Measurements from ENCODE around the gene ADAM11. TPM values are rescaled to one million over a fixed set of nuclear protein-coding genes. Genes with fewer than 3 reads are reported as not detected.

The ADAM11 gene
- polyA plus RNA-seq, 1 donor (not counting 4 experiments of a cell fraction or from before 2014, with no cell fraction given), result 0.03 TPM

GRCh38 chr17:44793885-44794842 lies 35.4 kb downstream of the ADAM11 start:
- no peak for FAIRE-seq
- peak overlapping the region; percentile 15 for H3K9ac ChIP-seq (ENCODE audit: control insufficient read depth, extremely low read depth, insufficient read depth, low read length)
- H3K27me3 ChIP-seq (ENCODE audit: control insufficient read depth, extremely low read depth, insufficient read depth, low read length), result no peaks in the 10 kb centered on the region

GRCh38 chr17:44794851-44795413 lies 36.1 kb downstream of the ADAM11 start:
- Histone ChIP-seq H3K9me1 (ENCODE audit: control insufficient read depth, extremely low read depth, insufficient read depth, low read length) (no peaks in the 10 kb centered on the region), H3K36me3 (ENCODE audit: control insufficient read depth in 2 of 2, extremely low read depth in 1 of 2, insufficient read depth in 2 of 2, low read length in 2 of 2) (peaks cover 4 to 10% of the 10 kb centered on the region in 2 experiments), H3K4me2 (ENCODE audit: control insufficient read depth, extremely low read depth, insufficient read depth, low read depth, low read length) (peak overlapping the region; percentile 37), H2AFZ (ENCODE audit: control insufficient read depth, low read length) (no peak overlapping the region), H4K20me1 (ENCODE audit: control insufficient read depth, extremely low read depth, insufficient read depth, low read length) (no peaks in the 10 kb centered on the region), H3K27me3 (ENCODE audit: control insufficient read depth, extremely low read depth, insufficient read depth, low read length) (no peaks in the 10 kb centered on the region), H3K9me3 (ENCODE audit: control insufficient read depth, low read depth, low read length) (no peaks in the 10 kb centered on the region), H3K79me2 (ENCODE audit: control insufficient read depth, insufficient read depth, low read length) (no peaks in the 10 kb centered on the region), H3K4me3 (ENCODE audit: control insufficient read depth in 2 of 3, extremely low read depth in 1 of 3, insufficient read depth in 2 of 3, low read depth in 1 of 3, low read length in 3 of 3) (no peak overlapping the region), H3K4me1 (ENCODE audit: control insufficient read depth, extremely low read depth, insufficient read depth, low read length) (peaks cover 27% of the 10 kb centered on the region), H3K27ac (ENCODE audit: control insufficient read depth, insufficient read depth, low read length) (peak overlapping the region; percentile 51), H3K9ac (ENCODE audit: control insufficient read depth, extremely low read depth, insufficient read depth, low read length) (peak overlapping the region; percentile 15)
- FAIRE-seq (peak; percentile 53), DNase-seq (ENCODE audit: low read depth, low spot score) (peak; percentile 59)
- no peak for TF ChIP-seq EZH2 (IDR thresholded peaks at IDR 0.05; ENCODE audit: low read length)
- TF ChIP-seq CTCF (optimal IDR thresholded peaks at IDR 0.05 in 1 of 3, IDR thresholded peaks at IDR 0.05 in 1 of 3, conservative IDR thresholded peaks at IDR 0.05 in 1 of 3; ENCODE audit: extremely low read depth in 1 of 3, insufficient read depth in 2 of 3, low read length in 3 of 3), result no peak
- dilution Hi-C loops (cut with MboI; ENCODE audit: extremely low pct_ligation_motif_present, low sequenced_read_pairs), result no loop called here

More at GRCh38 chr17:44793885-44794842, 35.4 kb downstream of the ADAM11 start:
- no peaks in the 10 kb centered on the region for H4K20me1 ChIP-seq (ENCODE audit: control insufficient read depth, extremely low read depth, insufficient read depth, low read length)
- H3K9me1 ChIP-seq (ENCODE audit: control insufficient read depth, extremely low read depth, insufficient read depth, low read length), result no peaks in the 10 kb centered on the region
- H2AFZ ChIP-seq (ENCODE audit: control insufficient read depth, low read length), result no peak overlapping the region
- H3K9me3 ChIP-seq (ENCODE audit: control insufficient read depth, low read depth, low read length), result no peaks in the 10 kb centered on the region
- H3K4me2 ChIP-seq (ENCODE audit: control insufficient read depth, extremely low read depth, insufficient read depth, low read depth, low read length), result peak overlapping the region; percentile 37
- H3K36me3 ChIP-seq (ENCODE audit: control insufficient read depth in 2 of 2, extremely low read depth in 1 of 2, insufficient read depth in 2 of 2, low read length in 2 of 2), result peaks cover 4 to 10% of the 10 kb centered on the region in 2 experiments
- no peak for TF ChIP-seq EZH2 (IDR thresholded peaks at IDR 0.05; ENCODE audit: low read length)
- no peak for TF ChIP-seq CTCF (optimal IDR thresholded peaks at IDR 0.05 in 1 of 3, IDR thresholded peaks at IDR 0.05 in 1 of 3, conservative IDR thresholded peaks at IDR 0.05 in 1 of 3; ENCODE audit: extremely low read depth in 1 of 3, insufficient read depth in 2 of 3, low read length in 3 of 3)
- H3K27ac ChIP-seq (ENCODE audit: control insufficient read depth, insufficient read depth, low read length), result peak overlapping the region; percentile 51
- dilution Hi-C loops (cut with MboI; ENCODE audit: extremely low pct_ligation_motif_present, low sequenced_read_pairs), result no loop called here
- peaks cover 27% of the 10 kb centered on the region for H3K4me1 ChIP-seq (ENCODE audit: control insufficient read depth, extremely low read depth, insufficient read depth, low read length)
- DNase-seq (ENCODE audit: low read depth, low spot score), result no peak
- H3K79me2 ChIP-seq (ENCODE audit: control insufficient read depth, insufficient read depth, low read length), result no peaks in the 10 kb centered on the region
- no peak overlapping the region for H3K4me3 ChIP-seq (ENCODE audit: control insufficient read depth in 2 of 3, extremely low read depth in 1 of 3, insufficient read depth in 2 of 3, low read depth in 1 of 3, low read length in 3 of 3)
